ENCODE measurements around the gene C19orf85.

- TF ChIP-seq, protein P1, sequence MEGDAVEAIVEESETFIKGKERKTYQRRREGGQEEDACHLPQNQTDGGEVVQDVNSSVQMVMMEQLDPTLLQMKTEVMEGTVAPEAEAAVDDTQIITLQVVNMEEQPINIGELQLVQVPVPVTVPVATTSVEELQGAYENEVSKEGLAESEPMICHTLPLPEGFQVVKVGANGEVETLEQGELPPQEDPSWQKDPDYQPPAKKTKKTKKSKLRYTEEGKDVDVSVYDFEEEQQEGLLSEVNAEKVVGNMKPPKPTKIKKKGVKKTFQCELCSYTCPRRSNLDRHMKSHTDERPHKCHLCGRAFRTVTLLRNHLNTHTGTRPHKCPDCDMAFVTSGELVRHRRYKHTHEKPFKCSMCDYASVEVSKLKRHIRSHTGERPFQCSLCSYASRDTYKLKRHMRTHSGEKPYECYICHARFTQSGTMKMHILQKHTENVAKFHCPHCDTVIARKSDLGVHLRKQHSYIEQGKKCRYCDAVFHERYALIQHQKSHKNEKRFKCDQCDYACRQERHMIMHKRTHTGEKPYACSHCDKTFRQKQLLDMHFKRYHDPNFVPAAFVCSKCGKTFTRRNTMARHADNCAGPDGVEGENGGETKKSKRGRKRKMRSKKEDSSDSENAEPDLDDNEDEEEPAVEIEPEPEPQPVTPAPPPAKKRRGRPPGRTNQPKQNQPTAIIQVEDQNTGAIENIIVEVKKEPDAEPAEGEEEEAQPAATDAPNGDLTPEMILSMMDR (IDR thresholded peaks at IDR 0.05) = peak; percentile 54
- no peak for TF ChIP-seq ZFX (IDR thresholded peaks at IDR 0.05; ENCODE audit: borderline replicate concordance)
These were observed 22.1 kb downstream of the C19orf85 start for GRCh38 chr19:55442372-55442961.
